ENCODE data around the gene SLIT3.
"Not testable (repeated sequence)": the region's sequence is repeated elsewhere in the genome, so short reads cannot be mapped to it uniquely, and the experiment has no call there.

- TF ChIP-seq CTCF (IDR thresholded peaks at IDR 0.05; ENCODE audit: low read depth, low read length); EZH2phosphoT487 (IDR thresholded peaks at IDR 0.05; ENCODE audit: low read depth): not testable (repeated sequence)
These were observed 662.1 kb downstream of the SLIT3 start for GRCh38 chr5:168638846-168639245.
